B cell (primary cell): ENCODE results near the gene KIF2A. TPM values are rescaled to one million over a fixed set of nuclear protein-coding genes. Genes with fewer than 3 reads are reported as not detected.

Source experiments
- ATAC-seq: fragments of 200-7000 bp; cut with Tn5 transposase; one replicate; pipeline ENCODE4 v1.10.0; 2021; ENCODE audit warnings: low read depth, mild to moderate bottlenecking, moderate number of reproducible peaks, moderate library complexity
- CTCF ChIA-PET: fragments of 350-600 bp; sonication (Branson Sonifier 250); formaldehyde crosslinking; loops from one replicate; lab custom pipeline; 2021; ENCODE audit warnings: antibody characterized with exemption, inconsistent platforms; lab: Charles Lee
- POLR2A ChIA-PET: fragments of 350-600 bp; sonication (Branson Sonifier 250); formaldehyde crosslinking; loops from one replicate; lab custom pipeline; 2021; ENCODE audit warnings: antibody characterized with exemption; lab: Charles Lee
- DNase-seq: peaks from one replicate; pipeline ENCODE4 v3.0.0; 2013
- H2AFZ ChIP-seq: 2 replicates; pipeline ENCODE4 v1.6.1; 2012; ENCODE audit warnings: mild to moderate bottlenecking, low read depth, low read length; ENCODE audit not compliant: insufficient read depth, poor library complexity, severe bottlenecking
- H3K27ac ChIP-seq, 2 donors: 1 replicate in 1 of 2; 2 replicates in 1 of 2; pipeline ENCODE4 v1.5.1; 2012 to 2013; ENCODE audit warnings: low read length in 2 of 2, mild to moderate bottlenecking in 2 of 2, moderate library complexity in 1 of 2
- H3K27me3 ChIP-seq, 4 experiments: fragments of 200-600 bp in 1 of 4; sonication (generic) in 1 of 4; replicated peaks in 1 of 4; 1 replicate in 2 of 4; 2 replicates in 2 of 4; pipeline versions ENCODE4 v1.6.1 to v1.7.0; 2013 to 2016; ENCODE audit warnings: low read length in 3 of 4, mild to moderate bottlenecking in 2 of 4, mixed read lengths in 1 of 4, moderate library complexity in 1 of 4; ENCODE audit not compliant: insufficient read depth in 4 of 4, control insufficient read depth in 3 of 4; ENCODE audit errors: control extremely low read depth in 1 of 4
- H3K36me3 ChIP-seq, 2 experiments: replicated peaks in 1 of 2; 1 replicate in 1 of 2; 2 replicates in 1 of 2; pipeline versions ENCODE4 v1.6.1 to v1.7.1; 2013; ENCODE audit warnings: low read length in 1 of 2; ENCODE audit not compliant: insufficient read depth in 2 of 2, control insufficient read depth in 1 of 2; ENCODE audit errors: control extremely low read depth in 1 of 2, extremely low read depth in 1 of 2
- H3K4me1 ChIP-seq, 2 donors: fragments of 200-600 bp in 1 of 2; sonication (generic) in 1 of 2; 1 replicate in 1 of 2; 2 replicates in 1 of 2; pipeline versions ENCODE4 v1.5.1 to v1.6.1; 2013 to 2017; ENCODE audit warnings: low read length in 2 of 2; ENCODE audit not compliant: control insufficient read depth in 2 of 2, insufficient read depth in 2 of 2
- H3K4me2 ChIP-seq: replicated peaks from 2 replicates; pipeline ENCODE3; 2012; ENCODE audit warnings: mild to moderate bottlenecking, low read depth, low read length; ENCODE audit not compliant: poor library complexity, severe bottlenecking
- H3K4me3 ChIP-seq, 5 experiments: fragments of 200-600 bp in 1 of 5; sonication (generic) in 1 of 5; 1 replicate in 3 of 5; 2 replicates in 2 of 5; pipeline versions ENCODE4 v1.5.1 to v1.7.0; 2011 to 2016; ENCODE audit warnings: low read length in 4 of 5, mild to moderate bottlenecking in 4 of 5, low read depth in 2 of 5, control low read depth in 1 of 5, moderate library complexity in 1 of 5; ENCODE audit not compliant: insufficient read depth in 1 of 5; ENCODE audit errors: control extremely low read depth in 1 of 5, extremely low read depth in 1 of 5
- H3K79me2 ChIP-seq: fragments of 200-600 bp; sonication (generic); one replicate; pipeline ENCODE4 v1.6.0; 2016; ENCODE audit warnings: low read length; ENCODE audit not compliant: control insufficient read depth, insufficient read depth
- H3K9ac ChIP-seq: fragments of 200-600 bp; sonication (generic); 2 replicates; pipeline ENCODE4 v1.6.1; 2017; ENCODE audit warnings: mild to moderate bottlenecking, low read length, moderate library complexity
- H3K9me3 ChIP-seq, 3 donors: one replicate each; pipeline versions ENCODE4 v1.6.1 to v1.7.1; 2013; ENCODE audit warnings: low read length in 2 of 3; ENCODE audit not compliant: control insufficient read depth in 2 of 3, insufficient read depth in 1 of 3; ENCODE audit errors: control extremely low read depth in 1 of 3
- H4K20me1 ChIP-seq: 2 replicates; pipeline ENCODE4 v1.6.0; 2012; ENCODE audit warnings: mild to moderate bottlenecking, low read length; ENCODE audit not compliant: insufficient read depth, control insufficient read depth, poor library complexity, severe bottlenecking
- H3K27ac Mint-ChIP-seq: one replicate; pipeline ENCODE4 v1.8.0; 2021; ENCODE audit warnings: mixed read lengths
- H3K27me3 Mint-ChIP-seq: one replicate; pipeline ENCODE4 v1.8.0; 2021; ENCODE audit warnings: mixed read lengths
- H3K4me1 Mint-ChIP-seq: one replicate; pipeline ENCODE4 v1.8.0; 2021; ENCODE audit warnings: mixed read lengths
- H3K4me3 Mint-ChIP-seq: one replicate; pipeline ENCODE4 v1.8.0; 2021; ENCODE audit warnings: mixed read lengths
- H3K9me3 Mint-ChIP-seq: one replicate; pipeline ENCODE4 v1.8.0; 2022; ENCODE audit warnings: mixed read lengths; ENCODE audit not compliant: insufficient read depth
- CTCF ChIP-seq: fragments of 200-600 bp; IDR thresholded peaks from one replicate; pipeline ENCODE4 v1.8.0; 2022; ENCODE audit warnings: antibody characterized with exemption, mild to moderate bottlenecking
- EZH2 ChIP-seq: IDR thresholded peaks from 2 replicates; pipeline ENCODE4 v1.6.1; 2012; ENCODE audit warnings: borderline replicate concordance, low read depth, mild to moderate bottlenecking, moderate library complexity, low read length; ENCODE audit not compliant: insufficient read depth, poor library complexity, severe bottlenecking
- WGBS: methylation state at CpG from one replicate; pipeline ENCODE4 v1.1.5; 2013; ENCODE audit warnings: missing lambda C conversion rate; ENCODE audit not compliant: insufficient coverage; 5-methylcytosine and 5-hydroxymethylcytosine counted together
- intact Hi-C: fragments of 100-400 bp; cut with micrococcal nuclease; formaldehyde crosslinking; loops from one replicate; pipeline ENCODE4 v1.10.0; 2022
- polyA plus RNA-seq: library from polyadenylated mRNA; depleted of rRNA; stranded (reverse); fragments of >200 nt; gene quantifications from 2 replicates; pipeline ENCODE4 v1.2.3, GENCODE V29; 2012
- total RNA-seq, 2 donors: library from RNA; stranded (reverse); fragments of 120-200 nt in 1 of 2; gene quantifications; 1 replicate in 1 of 2; 2 replicates in 1 of 2; pipeline versions ENCODE4 v1.2.3 to v1.2.4, GENCODE V29; 2013 to 2022

Gene KIF2A
- total and polyA plus RNA-seq, 2 donors (not counting 1 experiment from before 2014, with no cell fraction given), result 12.9 to 59.0 TPM

- Histone ChIP-seq H3K27me3 (no peaks in the 10 kb centered on the region), H3K4me2 (no peak overlapping the region), H3K79me2 (no peaks in the 10 kb centered on the region), H3K4me3 (no peak overlapping the region), H3K27ac (no peak overlapping the region), H2AFZ (no peak overlapping the region), H3K9ac (no peak overlapping the region), H3K9me3 (peaks cover 0 to 3% (median 0%) of the 10 kb centered on the region in 3 donors), H3K4me1 (no peaks in the 10 kb centered on the region), H4K20me1 (no peaks in the 10 kb centered on the region), H3K36me3 (peaks cover 10 to 26% of the 10 kb centered on the region in 2 experiments)
- ATAC-seq, result no peak
- DNase-seq, result no peak
- ChIA-PET POLR2A (no interaction called here), CTCF (interaction anchor here (0.6 kb wide), 1 partner anchor 59 kb away, joined by 3 read pairs; no protein-coding TSS in a partner anchor)
- WGBS, result 100% methylated on average over 1 of the region's 2 CpGs
- Mint-ChIP-seq H3K27ac (no peak overlapping the region), H3K9me3 (no peaks in the 10 kb centered on the region), H3K4me1 (no peaks in the 10 kb centered on the region), H3K4me3 (no peak overlapping the region), H3K27me3 (no peaks in the 10 kb centered on the region)
- TF ChIP-seq EZH2, result no peak
- TF ChIP-seq CTCF, result no peak
- intact Hi-C loops, result no loop called here
Observed at GRCh38 chr5:62369039-62369438, 63.0 kb downstream of the KIF2A start.

- no peak overlapping the region for H3K4me2 ChIP-seq
- Mint-ChIP-seq H3K9me3 (no peaks in the 10 kb centered on the region), H3K4me1 (no peaks in the 10 kb centered on the region), H3K4me3 (no peak overlapping the region), H3K27me3 (no peaks in the 10 kb centered on the region), H3K27ac (no peak overlapping the region)
- no peaks in the 10 kb centered on the region for H3K27me3 ChIP-seq
- intact Hi-C loops, result no loop called here
- no peaks in the 10 kb centered on the region for H3K9me3 ChIP-seq
- no peak overlapping the region for H3K9ac ChIP-seq
- DNase-seq, result no peak
- TF ChIP-seq EZH2 (no peak), CTCF (no peak)
- H3K27ac ChIP-seq, result no peak overlapping the region
- ATAC-seq, result no peak
- ChIA-PET POLR2A (no interaction called here), CTCF (no interaction called here)
- no peak overlapping the region for H3K4me3 ChIP-seq
- H4K20me1 ChIP-seq, result no peaks in the 10 kb centered on the region
- no peaks in the 10 kb centered on the region for H3K4me1 ChIP-seq
- no peak overlapping the region for H2AFZ ChIP-seq
- peaks cover 4 to 20% of the 10 kb centered on the region in 2 experiments for H3K36me3 ChIP-seq
- H3K79me2 ChIP-seq, result no peaks in the 10 kb centered on the region
Observed at GRCh38 chr5:62371409-62371808, 65.4 kb downstream of the KIF2A start.
